ENCODE measurements around the gene RRP9.

RRP9 gene

GRCh38 chr3:51968170-51968775 is 26.6 kb upstream of the RRP9 start:
- Histone ChIP-seq H3K27ac (peak overlapping the region; percentile 48 to 95 (median 88); a peak in 21 of 22 replicates), H3K9ac (peak overlapping the region; percentile 80 to 95 (median 86))

GRCh38 chr3:51967384-51968169 is 25.9 kb upstream of the RRP9 start, which contains the start of gene PCBP4:
Gene PCBP4, minus strand, starts transcription at chr3:51967454. Its CDS starts 6,214 bp downstream, at chr3:51961240.
- H3K4me3 ChIP-seq = peak within 1 kb of the TSS; percentile 67 to 79 (median 72)
- no peak for TF ChIP-seq Cebpa-rat (IDR thresholded peaks at IDR 0.05)
- peak within 1 kb of the TSS; percentile 80 to 95 (median 87) for H3K9ac ChIP-seq
- peaks cover 56 to 93% (median 81%) of the 10 kb centered on the region in 10 experiments for H3K4me1 ChIP-seq
- peak within 1 kb of the TSS; percentile 48 to 95 (median 88); a peak in 21 of 22 replicates for H3K27ac ChIP-seq
- H3K27me3 ChIP-seq = no peaks in the 10 kb centered on the region
- H3K4me2 ChIP-seq = peak within 1 kb of the TSS; percentile 93 to 100 (median 98)
- H4K20me1 ChIP-seq = peaks cover 0 to 50% (median 25%) of the 10 kb centered on the region in 11 experiments; a peak in 14 of 22 replicates
- H3K9me3 ChIP-seq (replicated peaks in 1 of 11) = no peaks in the 10 kb centered on the region
- peaks cover 0 to 36% (median 6%) of the 10 kb centered on the region in 11 experiments; a peak in 7 of 22 replicates for H3K36me3 ChIP-seq

More at GRCh38 chr3:51968170-51968775, 26.6 kb upstream of the RRP9 start:
- H3K4me1 ChIP-seq = peaks cover 63 to 93% (median 87%) of the 10 kb centered on the region in 10 experiments
- TF ChIP-seq Cebpa-rat (IDR thresholded peaks at IDR 0.05) = peak in 3 of 11 experiments; percentile 32 to 72 (median 44); a peak in 3 of 22 replicates
- H3K36me3 ChIP-seq = peaks cover 0 to 36% (median 6%) of the 10 kb centered on the region in 11 experiments; a peak in 7 of 22 replicates
- H4K20me1 ChIP-seq = peaks cover 0 to 43% (median 18%) of the 10 kb centered on the region in 11 experiments; a peak in 12 of 22 replicates
- H3K4me3 ChIP-seq = peak overlapping the region; percentile 67 to 79 (median 72)
- H3K4me2 ChIP-seq = peak overlapping the region; percentile 89 to 100 (median 98)
- H3K27me3 ChIP-seq = no peaks in the 10 kb centered on the region
- H3K9me3 ChIP-seq (replicated peaks in 1 of 11) = no peaks in the 10 kb centered on the region

- Histone ChIP-seq H3K27ac (peak overlapping the region; percentile 35 to 95 (median 88); a peak in 21 of 22 replicates), H3K36me3 (peaks cover 0 to 34% (median 6%) of the 10 kb centered on the region in 11 experiments; a peak in 7 of 22 replicates), H3K9me3 (replicated peaks in 1 of 11) (no peaks in the 10 kb centered on the region), H3K9ac (peak overlapping the region; percentile 80 to 95 (median 87)), H3K4me3 (peak overlapping the region; percentile 67 to 79 (median 72)), H3K4me2 (peak overlapping the region; percentile 76 to 99 (median 97)), H3K27me3 (no peaks in the 10 kb centered on the region), H4K20me1 (peaks cover 0 to 56% (median 27%) of the 10 kb centered on the region in 11 experiments; a peak in 15 of 22 replicates), H3K4me1 (peaks cover 50 to 92% (median 77%) of the 10 kb centered on the region in 10 experiments)
- no peak for TF ChIP-seq Cebpa-rat (IDR thresholded peaks at IDR 0.05)
Measured at GRCh38 chr3:51966922-51967383, 25.2 kb upstream of the RRP9 start.

- H3K27ac ChIP-seq = peak overlapping the region in 9 of 11 experiments; percentile 68 to 95 (median 89); a peak in 15 of 22 replicates
- H3K4me3 ChIP-seq = peak overlapping the region; percentile 67 to 79 (median 72)
- H3K4me2 ChIP-seq = peak overlapping the region; percentile 76 to 99 (median 97)
- no peak for TF ChIP-seq Cebpa-rat (IDR thresholded peaks at IDR 0.05)
- no peaks in the 10 kb centered on the region for H3K9me3 ChIP-seq (replicated peaks in 1 of 11)
- peaks cover 0 to 58% (median 27%) of the 10 kb centered on the region in 11 experiments; a peak in 15 of 22 replicates for H4K20me1 ChIP-seq
- H3K4me1 ChIP-seq = peaks cover 46 to 92% (median 77%) of the 10 kb centered on the region in 10 experiments
- no peaks in the 10 kb centered on the region for H3K27me3 ChIP-seq
- H3K36me3 ChIP-seq = peaks cover 0 to 29% (median 4%) of the 10 kb centered on the region in 11 experiments; a peak in 7 of 22 replicates
- peak overlapping the region; percentile 80 to 95 (median 87); a peak in 21 of 22 replicates for H3K9ac ChIP-seq
Measured at GRCh38 chr3:51966486-51966885, 24.8 kb upstream of the RRP9 start.

GRCh38 chr3:51966016-51966415 is 24.3 kb upstream of the RRP9 start:
- Histone ChIP-seq H3K4me1 (peaks cover 41 to 91% (median 73%) of the 10 kb centered on the region in 10 experiments), H3K27me3 (no peaks in the 10 kb centered on the region), H3K9me3 (replicated peaks in 1 of 11) (no peaks in the 10 kb centered on the region), H3K27ac (peak overlapping the region in 1 of 11 experiments; percentile 94; a peak in 2 of 22 replicates), H4K20me1 (peaks cover 0 to 58% (median 25%) of the 10 kb centered on the region in 11 experiments; a peak in 15 of 22 replicates), H3K9ac (peak overlapping the region in 6 of 11 experiments; percentile 86 to 95 (median 90); a peak in 10 of 22 replicates), H3K4me2 (peak overlapping the region; percentile 76 to 99 (median 97)), H3K4me3 (peak overlapping the region in 6 of 10 experiments; percentile 67 to 79 (median 73); a peak in 5 of 20 replicates), H3K36me3 (peaks cover 0 to 28% (median 2%) of the 10 kb centered on the region in 11 experiments; a peak in 11 of 22 replicates)
- no peak for TF ChIP-seq Cebpa-rat (IDR thresholded peaks at IDR 0.05)

GRCh38 chr3:51964521-51964920 is 22.8 kb upstream of the RRP9 start:
- H4K20me1 ChIP-seq = peaks cover 0 to 56% (median 11%) of the 10 kb centered on the region in 11 experiments; a peak in 15 of 22 replicates
- H3K36me3 ChIP-seq = peaks cover 7 to 29% (median 15%) of the 10 kb centered on the region in 11 experiments; a peak in 21 of 22 replicates
- H3K4me1 ChIP-seq = peaks cover 30 to 76% (median 58%) of the 10 kb centered on the region in 10 experiments
- H3K9me3 ChIP-seq (replicated peaks in 1 of 11) = no peaks in the 10 kb centered on the region
- no peaks in the 10 kb centered on the region for H3K27me3 ChIP-seq
- H3K9ac ChIP-seq = peak overlapping the region in 1 of 11 experiments; percentile 16; a peak in 1 of 22 replicates
- no peak overlapping the region for H3K4me3 ChIP-seq
- H3K27ac ChIP-seq = no peak overlapping the region
- no peak for TF ChIP-seq Cebpa-rat (IDR thresholded peaks at IDR 0.05)
- peak overlapping the region in 9 of 11 experiments; percentile 15 to 99 (median 93); a peak in 11 of 22 replicates for H3K4me2 ChIP-seq

GRCh38 chr3:51963951-51964451 is 22.3 kb upstream of the RRP9 start:
- H3K27me3 ChIP-seq = no peaks in the 10 kb centered on the region
- H3K9ac ChIP-seq = no peak overlapping the region
- H3K9me3 ChIP-seq (replicated peaks in 1 of 11) = no peaks in the 10 kb centered on the region
- peak overlapping the region in 6 of 11 experiments; percentile 93 to 99 (median 96); a peak in 7 of 22 replicates for H3K4me2 ChIP-seq
- H3K4me3 ChIP-seq = no peak overlapping the region
- H3K4me1 ChIP-seq = peaks cover 25 to 71% (median 52%) of the 10 kb centered on the region in 10 experiments
- H3K27ac ChIP-seq = no peak overlapping the region
- H3K36me3 ChIP-seq = peaks cover 8 to 30% (median 21%) of the 10 kb centered on the region in 11 experiments
- H4K20me1 ChIP-seq = peaks cover 0 to 51% (median 9%) of the 10 kb centered on the region in 11 experiments; a peak in 13 of 22 replicates
- no peak for TF ChIP-seq Cebpa-rat (IDR thresholded peaks at IDR 0.05)

All from BLaER1 treated with 17β-estradiol and CSF1 and Interleukin-3, amounts not matched to agents 10 nM and 100 nM (cell line).